ENCODE data around the gene MOSPD3. TPM values are rescaled to one million over a fixed set of nuclear protein-coding genes. Genes with fewer than 3 reads are reported as not detected.
"Not testable (repeated sequence)": the region's sequence is repeated elsewhere in the genome, so short reads cannot be mapped to it uniquely, and the experiment has no call there.

MOSPD3 gene
- total RNA-seq, 3 donors from 2014 or later = 8.8 to 12.6 (median 11.8) TPM

GRCh38 chr7:100655908-100656674, 43.8 kb downstream of the MOSPD3 start, which contains the start of gene ACTL6B:
TSS of gene ACTL6B (minus strand) at chr7:100656448. CDS start at chr7:100656354, 94 bp downstream.
- intact Hi-C loops (cut with DNase I; ENCODE audit: low total_unique reads) = no loop called here
- Histone ChIP-seq H3K36me3 (no peaks in the 10 kb centered on the region), H3K27me3 (peaks cover 12 to 43% of the 10 kb centered on the region in 2 donors), H3K9me3 (no peaks in the 10 kb centered on the region), H3K27ac (no peak within 1 kb of the TSS), H3K4me3 (no peak within 1 kb of the TSS), H3K4me1 (no peaks in the 10 kb centered on the region)
- DNase-seq (ENCODE audit: low spot score in 2 of 2) = no peak
- TF ChIP-seq POLR2A (IDR thresholded peaks at IDR 0.05) = no peak
- TF ChIP-seq CTCF (IDR thresholded peaks at IDR 0.05) = no peak
- TF ChIP-seq POLR2AphosphoS5 (IDR thresholded peaks at IDR 0.05) = no peak

- H3K36me3 ChIP-seq; H3K9me3 ChIP-seq; intact Hi-C loops (cut with DNase I; ENCODE audit: low total_unique reads); H3K4me3 ChIP-seq; H3K27ac ChIP-seq; DNase-seq (ENCODE audit: low spot score in 2 of 2); H3K4me1 ChIP-seq: not testable (repeated sequence)
- peaks cover 0 to 15% of the 10 kb centered on the region in 2 donors for H3K27me3 ChIP-seq
These were observed 49.9 kb downstream of the MOSPD3 start for GRCh38 chr7:100662194-100662776.

Other genes starting within 250 kb of the MOSPD3 start
- 1 to 10 TPM; 4.3 to 9.9 (median 7.9) TPM for gene PILRA, start 239.1 kb upstream of the MOSPD3 start, total RNA-seq
- 10 to 100 TPM in 1 of 3 donors, 1 to 10 TPM in 2; 3.9 to 12.6 (median 8.6) TPM for gene ZCWPW1, start 183.8 kb upstream of the MOSPD3 start, total RNA-seq
- gene MEPCE, start 182.7 kb upstream of the MOSPD3 start, total RNA-seq = 10 to 100 TPM; 26.5 to 41.4 (median 40.6) TPM
- 10 to 100 TPM; 14.1 to 42.6 (median 32.6) TPM for gene PPP1R35, start 176.0 kb upstream of the MOSPD3 start, total RNA-seq
- not detected for gene SPACDR, start 148.3 kb upstream of the MOSPD3 start, total RNA-seq
- gene TSC22D4, start 133.3 kb upstream of the MOSPD3 start, total RNA-seq = 10 to 100 TPM; 17.0 to 23.7 (median 19.7) TPM
- under 1 TPM; 0.48 to 0.66 (median 0.59) TPM for gene NYAP1, start 128.6 kb upstream of the MOSPD3 start, total RNA-seq
- gene AGFG2, start 73.3 kb upstream of the MOSPD3 start, total RNA-seq = 10 to 100 TPM; 12.2 to 24.7 (median 18.7) TPM
- 1 to 10 TPM in 1 of 3 donors, under 1 TPM in 2; 0.96 to 2.2 (median 0.98) TPM for gene SAP25, start 38.6 kb upstream of the MOSPD3 start, total RNA-seq
- gene LRCH4, start 26.4 kb upstream of the MOSPD3 start, total RNA-seq = 10 to 100 TPM; 49.6 to 89.1 (median 88.1) TPM
- under 1 TPM in 2 of 3 donors, not detected in 1; 0.59 to 0.98 TPM for gene FBXO24, start 26.2 kb upstream of the MOSPD3 start, total RNA-seq
- 10 to 100 TPM; 33.1 to 61.8 (median 39.7) TPM for gene PCOLCE, start 10.2 kb upstream of the MOSPD3 start, total RNA-seq
- gene TFR2, start 29.0 kb downstream of the MOSPD3 start, total RNA-seq = under 1 TPM in 1 of 3 donors, not detected in 2; 0.48 TPM
- gene ACTL6B, start 43.9 kb downstream of the MOSPD3 start, total RNA-seq = not detected
- 100 to 1,000 TPM; 113 to 197 (median 173) TPM for gene GNB2, start 61.2 kb downstream of the MOSPD3 start, total RNA-seq
- 10 to 100 TPM; 25.0 to 39.0 (median 34.8) TPM for gene GIGYF1, start 81.7 kb downstream of the MOSPD3 start, total RNA-seq
- gene POP7, start 93.6 kb downstream of the MOSPD3 start, total RNA-seq = 10 to 100 TPM; 25.8 to 28.2 (median 27.4) TPM
- gene EPO, start 107.9 kb downstream of the MOSPD3 start, total RNA-seq = not detected
- not detected for gene ZAN, start 121.1 kb downstream of the MOSPD3 start, total RNA-seq
- 10 to 100 TPM; 21.4 to 64.9 (median 31.8) TPM for gene EPHB4, start 215.0 kb downstream of the MOSPD3 start, total RNA-seq
- 10 to 100 TPM; 13.3 to 18.0 (median 16.7) TPM for gene SLC12A9, start 240.2 kb downstream of the MOSPD3 start, total RNA-seq